Neural progenitor cell (in vitro differentiated cells): ENCODE data around the gene GSG1L. TPM values are rescaled to one million over a fixed set of nuclear protein-coding genes. Genes with fewer than 3 reads are reported as not detected.

Experiments used
- DNase-seq: peaks from one replicate; pipeline ENCODE4 v3.0.0-alpha.2; 2016; ENCODE audit warnings: low spot score
- H2AFZ ChIP-seq: fragments of 200-600 bp; sonication (generic); replicated peaks from 2 replicates; pipeline ENCODE4 v1.6.1; 2016; ENCODE audit warnings: antibody characterized with exemption
- H3F3A ChIP-seq: fragments of 200-600 bp; sonication (generic); 2 replicates; pipeline ENCODE4 v1.6.1; 2016; ENCODE audit warnings: antibody characterized with exemption, low read depth
- H3K27ac ChIP-seq: fragments of 200-600 bp; sonication (generic); 2 replicates; pipeline ENCODE4 v1.5.1; 2016; ENCODE audit warnings: mild to moderate bottlenecking
- H3K27me3 ChIP-seq: fragments of 200-600 bp; sonication (generic); 2 replicates; pipeline ENCODE4 v1.6.1; 2016; ENCODE audit warnings: mild to moderate bottlenecking, moderate library complexity
- H3K36me3 ChIP-seq: fragments of 200-600 bp; sonication (generic); 2 replicates; pipeline ENCODE4 v1.5.1; 2016
- H3K4me1 ChIP-seq: fragments of 200-600 bp; sonication (generic); 2 replicates; pipeline ENCODE4 v1.6.1; 2016; ENCODE audit warnings: mixed run types
- H3K4me2 ChIP-seq: fragments of 200-600 bp; sonication (generic); 2 replicates; pipeline ENCODE4 v1.6.1; 2016
- H3K4me3 ChIP-seq: fragments of 200-600 bp; sonication (generic); 2 replicates; pipeline ENCODE4 v1.5.1; 2016
- H3K79me2 ChIP-seq: fragments of 200-600 bp; sonication (generic); 2 replicates; pipeline ENCODE4 v1.6.1; 2016; ENCODE audit warnings: low read depth
- H3K9ac ChIP-seq: fragments of 200-600 bp; sonication (generic); 2 replicates; pipeline ENCODE4 v1.6.1; 2016
- H3K9me3 ChIP-seq: fragments of 200-600 bp; sonication (generic); 2 replicates; pipeline ENCODE4 v1.5.1; 2016; ENCODE audit warnings: low read depth
- H4K20me1 ChIP-seq: fragments of 200-600 bp; sonication (generic); 2 replicates; pipeline ENCODE4 v1.6.1; 2016; ENCODE audit warnings: low read depth
- H3K27ac Mint-ChIP-seq: 3 replicates; pipeline ENCODE4 v1.8.0; 2021; ENCODE audit warnings: mixed read lengths
- H3K27me3 Mint-ChIP-seq: 2 replicates; pipeline ENCODE4 v1.8.0; 2022; ENCODE audit warnings: low read depth, mild to moderate bottlenecking, inconsistent platforms, moderate library complexity, mixed read lengths; ENCODE audit not compliant: insufficient read depth
- H3K36me3 Mint-ChIP-seq: 3 replicates; pipeline ENCODE4 v1.8.0; 2021; ENCODE audit warnings: mixed read lengths
- H3K4me1 Mint-ChIP-seq: 3 replicates; pipeline ENCODE4 v1.8.0; 2021; ENCODE audit warnings: mixed read lengths
- H3K4me3 Mint-ChIP-seq: 3 replicates; pipeline ENCODE4 v1.8.0; 2021; ENCODE audit warnings: mild to moderate bottlenecking, moderate library complexity, mixed read lengths
- H3K9me3 Mint-ChIP-seq: 3 replicates; pipeline ENCODE4 v1.8.0; 2020; ENCODE audit warnings: mixed read lengths
- EZH2 ChIP-seq: fragments of 200-600 bp; sonication (generic); IDR thresholded peaks from 2 replicates; pipeline ENCODE4 v1.6.1; 2017; ENCODE audit warnings: antibody characterized with exemption, mild to moderate bottlenecking, moderate library complexity
- EZH2phosphoT487 ChIP-seq: fragments of 200-600 bp; sonication (generic); IDR thresholded peaks from 2 replicates; pipeline ENCODE4 v1.6.1; 2017; ENCODE audit warnings: antibody characterized with exemption
- total RNA-seq: library from RNA; depleted of rRNA; stranded (reverse); fragments of >200 nt; gene quantifications from 2 replicates; pipeline ENCODE4 v1.2.3, GENCODE V29; 2015; ENCODE audit warnings: low replicate concordance
- TF ChIP-seq, protein P1 (sequence below): fragments of 200-600 bp; sonication (generic); IDR thresholded peaks from 2 replicates; pipeline ENCODE4 v1.5.1; 2017; ENCODE audit warnings: antibody characterized with exemption, mild to moderate bottlenecking

GSG1L gene
- total RNA-seq, 1 donor from 2014 or later: not detected

DNA sequence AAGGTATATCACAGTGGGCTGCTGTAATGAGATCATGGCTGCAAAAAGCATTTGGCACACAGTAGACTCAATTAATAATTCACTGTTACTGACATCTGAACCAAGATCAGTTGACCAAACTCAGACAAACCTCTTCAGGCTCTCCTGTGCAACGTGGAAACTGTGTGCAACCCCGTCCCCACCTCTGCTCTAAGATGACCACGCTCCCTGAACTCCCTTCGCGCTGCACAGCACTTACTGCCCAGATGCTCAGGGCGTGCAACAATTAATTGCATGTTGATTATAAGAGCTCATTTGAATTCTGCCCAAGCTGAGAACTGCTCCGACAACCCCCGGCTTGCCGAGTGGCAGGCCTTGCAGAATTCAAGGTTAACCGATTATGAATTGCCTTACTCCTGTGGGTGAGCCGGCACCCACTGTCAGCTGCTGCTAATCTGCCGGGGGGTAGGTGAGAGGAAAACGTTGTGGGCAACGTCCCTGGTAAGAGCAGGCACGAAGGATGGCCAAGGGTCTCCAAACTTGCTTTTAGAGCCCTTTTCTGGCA is 1.3 kb upstream of the GSG1L start:
- peaks cover 5% of the 10 kb centered on the region for H3K4me1 ChIP-seq
- H3K9me3 ChIP-seq: no peaks in the 10 kb centered on the region
- H3K27ac Mint-ChIP-seq: no peak overlapping the region
- H3K4me1 Mint-ChIP-seq: peaks cover 8% of the 10 kb centered on the region
- H3K4me3 Mint-ChIP-seq: peak overlapping the region; percentile 66
- H3K27me3 Mint-ChIP-seq: peaks cover 47% of the 10 kb centered on the region
- H3K4me3 ChIP-seq: no peak overlapping the region
- H3K4me2 ChIP-seq: no peak overlapping the region
- H3K27ac ChIP-seq: no peak overlapping the region
- no peaks in the 10 kb centered on the region for H3K36me3 Mint-ChIP-seq
- no peak overlapping the region for H2AFZ ChIP-seq
- no peaks in the 10 kb centered on the region for H3K9me3 Mint-ChIP-seq
- H3K27me3 ChIP-seq: peaks cover 73% of the 10 kb centered on the region
- DNase-seq: no peak
- no peaks in the 10 kb centered on the region for H3F3A ChIP-seq
- H3K9ac ChIP-seq: no peak overlapping the region
- no peaks in the 10 kb centered on the region for H3K79me2 ChIP-seq
- H4K20me1 ChIP-seq: peaks cover 21% of the 10 kb centered on the region
- H3K36me3 ChIP-seq: no peaks in the 10 kb centered on the region
- TF ChIP-seq EZH2phosphoT487: no peak
- TF ChIP-seq, protein P1, sequence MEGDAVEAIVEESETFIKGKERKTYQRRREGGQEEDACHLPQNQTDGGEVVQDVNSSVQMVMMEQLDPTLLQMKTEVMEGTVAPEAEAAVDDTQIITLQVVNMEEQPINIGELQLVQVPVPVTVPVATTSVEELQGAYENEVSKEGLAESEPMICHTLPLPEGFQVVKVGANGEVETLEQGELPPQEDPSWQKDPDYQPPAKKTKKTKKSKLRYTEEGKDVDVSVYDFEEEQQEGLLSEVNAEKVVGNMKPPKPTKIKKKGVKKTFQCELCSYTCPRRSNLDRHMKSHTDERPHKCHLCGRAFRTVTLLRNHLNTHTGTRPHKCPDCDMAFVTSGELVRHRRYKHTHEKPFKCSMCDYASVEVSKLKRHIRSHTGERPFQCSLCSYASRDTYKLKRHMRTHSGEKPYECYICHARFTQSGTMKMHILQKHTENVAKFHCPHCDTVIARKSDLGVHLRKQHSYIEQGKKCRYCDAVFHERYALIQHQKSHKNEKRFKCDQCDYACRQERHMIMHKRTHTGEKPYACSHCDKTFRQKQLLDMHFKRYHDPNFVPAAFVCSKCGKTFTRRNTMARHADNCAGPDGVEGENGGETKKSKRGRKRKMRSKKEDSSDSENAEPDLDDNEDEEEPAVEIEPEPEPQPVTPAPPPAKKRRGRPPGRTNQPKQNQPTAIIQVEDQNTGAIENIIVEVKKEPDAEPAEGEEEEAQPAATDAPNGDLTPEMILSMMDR: no peak

DNA sequence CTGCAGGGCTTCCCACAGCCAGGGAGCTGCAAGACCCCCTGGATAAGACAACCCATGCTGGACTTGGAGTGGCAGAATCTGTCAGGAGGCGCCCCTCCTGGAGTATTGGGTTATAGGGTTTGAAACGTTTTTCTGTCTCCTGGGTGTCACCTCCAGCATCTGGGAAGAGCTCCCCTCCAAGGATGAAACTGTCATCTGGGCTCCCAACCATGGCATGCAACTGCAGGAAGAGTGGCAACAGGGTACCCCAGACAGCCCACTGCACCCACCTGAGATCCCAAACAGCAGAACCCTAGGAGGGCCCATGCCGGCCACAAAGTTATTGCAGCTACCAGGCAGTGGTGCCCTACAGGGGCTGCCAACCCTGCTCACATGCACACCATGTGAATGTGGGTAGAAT is 636 bp upstream of the GSG1L start:
- Histone ChIP-seq H3K9ac (no peak overlapping the region), H4K20me1 (peaks cover 21% of the 10 kb centered on the region), H3K27me3 (peaks cover 79% of the 10 kb centered on the region), H3F3A (no peaks in the 10 kb centered on the region), H3K79me2 (no peaks in the 10 kb centered on the region), H3K9me3 (no peaks in the 10 kb centered on the region), H2AFZ (no peak overlapping the region), H3K27ac (no peak overlapping the region), H3K4me1 (peaks cover 5% of the 10 kb centered on the region), H3K4me3 (no peak overlapping the region), H3K36me3 (no peaks in the 10 kb centered on the region), H3K4me2 (peak overlapping the region; percentile 75)
- peak overlapping the region; percentile 52 for H3K4me3 Mint-ChIP-seq
- peaks cover 10% of the 10 kb centered on the region for H3K4me1 Mint-ChIP-seq
- TF ChIP-seq EZH2phosphoT487 (no peak), EZH2 (no peak)
- TF ChIP-seq, protein P1: no peak
- no peak for DNase-seq
- peaks cover 49% of the 10 kb centered on the region for H3K27me3 Mint-ChIP-seq
- H3K36me3 Mint-ChIP-seq: no peaks in the 10 kb centered on the region
- H3K9me3 Mint-ChIP-seq: no peaks in the 10 kb centered on the region
- H3K27ac Mint-ChIP-seq: no peak overlapping the region

DNA sequence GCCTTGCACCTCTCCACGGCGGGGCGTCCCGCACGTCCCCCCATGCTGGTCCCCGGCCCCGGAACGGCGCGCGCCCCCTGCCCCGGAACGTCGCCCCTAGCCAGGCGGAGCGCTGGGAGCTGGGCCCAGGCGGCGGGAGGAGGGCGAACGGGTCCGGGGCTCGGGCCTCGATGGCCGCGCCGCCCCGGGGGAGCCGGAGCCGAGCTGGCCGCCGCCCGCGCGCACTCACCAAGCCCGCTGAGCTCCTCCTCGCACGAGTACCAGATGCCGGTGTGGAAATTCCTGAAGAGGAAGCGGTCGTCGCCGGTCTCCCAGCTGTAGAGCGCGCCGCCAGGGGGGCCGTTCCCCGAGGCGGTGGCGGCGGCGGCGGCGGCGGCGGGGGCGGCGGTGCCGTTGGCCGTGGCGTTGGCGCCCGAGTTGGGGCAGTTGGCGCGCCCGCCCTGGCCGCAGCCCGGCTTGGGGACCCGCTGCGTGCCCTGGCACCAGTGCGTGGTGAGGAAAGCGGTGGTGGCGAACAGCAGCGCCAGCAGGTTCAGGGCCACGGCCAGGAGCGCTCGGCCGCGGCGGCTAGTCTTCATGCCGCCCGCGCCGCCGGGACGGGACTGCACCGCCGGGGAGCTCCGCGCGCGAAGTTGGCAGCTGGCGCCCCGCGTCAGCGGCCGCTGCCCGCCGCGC is 530 bp downstream of the GSG1L start:
- H3K4me3 ChIP-seq: peak overlapping the region; percentile 52
- H3K9ac ChIP-seq: no peak overlapping the region
- no peak overlapping the region for H2AFZ ChIP-seq
- H4K20me1 ChIP-seq: peaks cover 21% of the 10 kb centered on the region
- H3K9me3 ChIP-seq: no peaks in the 10 kb centered on the region
- no peaks in the 10 kb centered on the region for H3K79me2 ChIP-seq
- H3K27ac ChIP-seq: no peak overlapping the region
- H3K4me1 Mint-ChIP-seq: peaks cover 10% of the 10 kb centered on the region
- DNase-seq: peak; percentile 63
- peaks cover 5% of the 10 kb centered on the region for H3K4me1 ChIP-seq
- H3K27me3 Mint-ChIP-seq: peaks cover 54% of the 10 kb centered on the region
- no peak overlapping the region for H3K27ac Mint-ChIP-seq
- no peaks in the 10 kb centered on the region for H3K36me3 ChIP-seq
- H3K4me3 Mint-ChIP-seq: no peak overlapping the region
- H3F3A ChIP-seq: no peaks in the 10 kb centered on the region
- peak overlapping the region; percentile 91 for H3K4me2 ChIP-seq
- H3K9me3 Mint-ChIP-seq: no peaks in the 10 kb centered on the region
- TF ChIP-seq, protein P1: no peak
- peak; percentile 45 for TF ChIP-seq EZH2
- peak; percentile 40 for TF ChIP-seq EZH2phosphoT487
- no peaks in the 10 kb centered on the region for H3K36me3 Mint-ChIP-seq
- H3K27me3 ChIP-seq: peaks cover 91% of the 10 kb centered on the region
